ENCODE results near the gene H6PD. TPM values are rescaled to one million over a fixed set of nuclear protein-coding genes. Genes with fewer than 3 reads are reported as not detected.
A peak's percentile ranks its signal among the peaks of the same experiment; 100 is the strongest.

Gene H6PD
- total and polyA plus RNA-seq, 2 donors from 2014 or later = 5.7 to 64.3 TPM

GRCh38 chr1:9300573-9300972 lies 66.0 kb downstream of the H6PD start:
- H3K27ac ChIP-seq (ENCODE audit: low read depth in 2 of 2, low read length in 2 of 2) = peak overlapping the region in 1 of 2 donors; percentile 8
- no peaks in the 10 kb centered on the region for H3K27me3 ChIP-seq (ENCODE audit: control insufficient read depth, insufficient read depth, low read length)
- H3K4me3 ChIP-seq (ENCODE audit: low read length in 3 of 3) = no peak overlapping the region
- H3K9ac ChIP-seq (ENCODE audit: low read length in 3 of 3) = no peak overlapping the region
- H3K36me3 ChIP-seq (ENCODE audit: control insufficient read depth in 2 of 3, insufficient read depth in 3 of 3, low read length in 3 of 3) = peaks cover 0 to 2% (median 2%) of the 10 kb centered on the region in 3 donors
- no peak for FAIRE-seq
- H3K4me1 ChIP-seq (ENCODE audit: control insufficient read depth in 2 of 3, insufficient read depth in 2 of 3, low read depth in 1 of 3, low read length in 3 of 3) = peaks cover 7 to 20% (median 16%) of the 10 kb centered on the region in 3 donors
- H3K9me3 ChIP-seq (ENCODE audit: control insufficient read depth in 2 of 3, insufficient read depth in 1 of 3, low read length in 3 of 3) = no peaks in the 10 kb centered on the region
- no peak for TF ChIP-seq CTCF (IDR thresholded peaks at IDR 0.05; ENCODE audit: borderline replicate concordance, extremely low read depth, insufficient read depth)
- DNase-seq = no peak
- intact Hi-C loops (cut with DNase I) = no loop called here

GRCh38 chr1:9302745-9303524 lies 68.4 kb downstream of the H6PD start:
- no peaks in the 10 kb centered on the region for H3K27me3 ChIP-seq (ENCODE audit: control insufficient read depth, insufficient read depth, low read length)
- H3K4me3 ChIP-seq (ENCODE audit: low read length in 3 of 3) = no peak overlapping the region
- H3K9me3 ChIP-seq (ENCODE audit: control insufficient read depth in 2 of 3, insufficient read depth in 1 of 3, low read length in 3 of 3) = no peaks in the 10 kb centered on the region
- peak overlapping the region in 1 of 3 donors; percentile 59 for H3K9ac ChIP-seq (ENCODE audit: low read length in 3 of 3)
- FAIRE-seq (no peak), DNase-seq (peak in 2 of 5 donors; percentile 41 to 65)
- peaks cover 0 to 2% (median 0%) of the 10 kb centered on the region in 3 donors for H3K36me3 ChIP-seq (ENCODE audit: control insufficient read depth in 2 of 3, insufficient read depth in 3 of 3, low read length in 3 of 3)
- peaks cover 7 to 18% (median 16%) of the 10 kb centered on the region in 3 donors for H3K4me1 ChIP-seq (ENCODE audit: control insufficient read depth in 2 of 3, insufficient read depth in 2 of 3, low read depth in 1 of 3, low read length in 3 of 3)
- peak overlapping the region; percentile 78 to 83 for H3K27ac ChIP-seq (ENCODE audit: low read depth in 2 of 2, low read length in 2 of 2)
- TF ChIP-seq CTCF (IDR thresholded peaks at IDR 0.05; ENCODE audit: borderline replicate concordance, extremely low read depth, insufficient read depth) = no peak
- intact Hi-C loops (cut with DNase I) = no loop called here

GRCh38 chr1:9303916-9304315 lies 69.3 kb downstream of the H6PD start:
- peaks cover 0 to 2% (median 0%) of the 10 kb centered on the region in 3 donors for H3K36me3 ChIP-seq (ENCODE audit: control insufficient read depth in 2 of 3, insufficient read depth in 3 of 3, low read length in 3 of 3)
- no peak for FAIRE-seq
- peak overlapping the region; percentile 78 to 83 for H3K27ac ChIP-seq (ENCODE audit: low read depth in 2 of 2, low read length in 2 of 2)
- no peak for TF ChIP-seq CTCF (IDR thresholded peaks at IDR 0.05; ENCODE audit: borderline replicate concordance, extremely low read depth, insufficient read depth)
- H3K4me1 ChIP-seq (ENCODE audit: control insufficient read depth in 2 of 3, insufficient read depth in 2 of 3, low read depth in 1 of 3, low read length in 3 of 3) = peaks cover 7 to 18% (median 16%) of the 10 kb centered on the region in 3 donors
- intact Hi-C loops (cut with DNase I) = no loop called here
- no peak for DNase-seq
- H3K9ac ChIP-seq (ENCODE audit: low read length in 3 of 3) = peak overlapping the region in 2 of 3 donors; percentile 34 to 59
- H3K9me3 ChIP-seq (ENCODE audit: control insufficient read depth in 2 of 3, insufficient read depth in 1 of 3, low read length in 3 of 3) = no peaks in the 10 kb centered on the region
- H3K4me3 ChIP-seq (ENCODE audit: low read length in 3 of 3) = no peak overlapping the region
- no peaks in the 10 kb centered on the region for H3K27me3 ChIP-seq (ENCODE audit: control insufficient read depth, insufficient read depth, low read length)
